CD4-positive, alpha-beta T cell treated with Interleukin-12 subunit alpha and Interleukin-12 subunit beta, for 1 hour (primary cell): ENCODE results near the gene PDLIM7.

Experiments used
- DNase-seq: peaks from one replicate; pipeline ENCODE4 v3.0.0-alpha.2; 2020

PDLIM7 gene

GRCh38 chr5:177440211-177440989 is 57.0 kb downstream of the PDLIM7 start:
- peak; percentile 72 for DNase-seq

GRCh38 chr5:177439518-177440053 is 57.8 kb downstream of the PDLIM7 start:
- no peak for DNase-seq

GRCh38 chr5:177438468-177438867 is 58.9 kb downstream of the PDLIM7 start:
- DNase-seq, result no peak

GRCh38 chr5:177437623-177438022 is 59.8 kb downstream of the PDLIM7 start:
- DNase-seq, result no peak

GRCh38 chr5:177435847-177436536 is 61.4 kb downstream of the PDLIM7 start:
- DNase-seq, result no peak

- DNase-seq, result no peak
Observed at GRCh38 chr5:177434942-177435738, 62.3 kb downstream of the PDLIM7 start.

- DNase-seq, result peak; percentile 64
Observed at GRCh38 chr5:177434437-177434836, 63.0 kb downstream of the PDLIM7 start.

GRCh38 chr5:177433658-177434217 is 63.7 kb downstream of the PDLIM7 start:
- no peak for DNase-seq
